Measurements from ENCODE around the gene GALR2.

The GALR2 gene

DNA sequence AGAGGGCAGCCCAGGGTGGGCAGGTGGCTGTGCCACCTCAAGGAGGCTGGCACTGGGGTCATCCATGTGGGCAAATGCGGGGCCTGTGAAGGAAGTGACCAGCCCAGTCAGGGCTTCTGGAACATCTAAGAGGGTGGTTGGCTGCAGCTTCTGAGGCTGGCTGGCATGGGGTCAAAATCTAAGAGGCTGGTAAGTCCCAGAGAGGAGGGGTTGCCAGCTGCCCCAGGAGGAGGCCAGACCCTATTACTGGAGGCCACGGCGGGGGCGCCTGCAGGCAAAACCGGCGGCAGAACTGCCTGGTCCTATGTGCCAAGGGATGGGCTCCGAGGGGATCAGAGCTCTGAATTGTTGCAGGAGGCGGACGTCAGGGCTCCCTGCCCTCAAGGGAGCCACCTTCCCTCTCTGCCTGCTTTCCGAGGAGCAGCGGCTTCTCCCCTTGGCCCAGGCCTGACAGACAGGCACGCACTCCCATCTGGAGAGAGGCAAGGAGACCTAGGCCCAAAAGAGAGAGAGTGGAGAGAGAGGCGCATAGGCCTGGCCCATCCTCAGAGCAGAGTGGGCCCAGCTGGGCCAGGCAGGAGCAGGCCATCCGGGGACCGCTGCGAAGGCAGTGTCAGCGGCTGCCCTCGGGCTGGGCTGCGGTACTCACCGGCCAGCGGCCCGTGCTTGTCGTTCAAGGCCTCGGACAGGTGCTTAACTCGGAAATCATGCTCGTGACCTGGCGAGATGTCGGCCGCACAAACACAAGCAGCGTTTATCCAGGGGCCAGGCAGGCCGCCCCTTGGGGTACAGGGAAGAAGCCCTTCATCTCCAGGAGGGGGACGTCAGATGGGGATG lies 15.3 kb downstream of the GALR2 start:
- Mint-ChIP-seq H3K27me3 (ENCODE audit: low read depth) (no peaks in the 10 kb centered on the region), H3K36me3 (ENCODE audit: low read depth) (peaks cover 41% of the 10 kb centered on the region), H3K9me3 (no peaks in the 10 kb centered on the region), H3K27ac (no peak overlapping the region), H3K4me1 (ENCODE audit: low read depth) (peaks cover 4% of the 10 kb centered on the region), H3K4me3 (no peak overlapping the region)
- DNase-seq (ENCODE audit: low spot score), result no peak

DNA sequence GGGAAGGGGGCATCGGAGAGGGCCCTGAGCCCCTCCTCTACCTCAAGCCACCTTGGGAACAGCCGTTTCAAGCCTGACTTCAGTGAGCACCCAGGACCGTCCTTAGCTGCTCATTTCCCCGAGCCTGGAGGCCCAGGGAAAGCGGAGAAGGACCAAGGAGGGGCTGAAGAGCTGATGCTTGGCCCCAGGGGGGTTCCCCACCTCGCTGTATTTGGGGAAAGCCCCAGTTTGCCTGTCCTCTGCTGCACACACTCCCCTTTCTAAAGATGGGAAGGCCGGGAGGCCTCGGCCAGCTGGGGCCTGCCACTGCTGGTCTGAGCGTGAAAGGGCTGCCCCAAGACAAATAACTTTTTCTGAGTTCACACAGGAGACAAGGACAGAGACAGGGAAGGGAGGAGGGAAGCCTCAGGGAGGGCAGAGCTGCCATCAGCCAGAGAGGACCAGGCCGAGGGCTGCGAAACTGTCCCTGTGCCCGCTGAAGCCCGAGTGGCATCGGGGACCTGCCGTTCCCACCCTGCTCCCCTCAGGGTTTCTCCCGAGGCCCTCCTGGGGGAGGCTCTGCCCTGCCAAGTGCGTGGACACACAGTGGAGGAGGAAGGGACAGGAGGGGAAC lies 16.0 kb downstream of the GALR2 start:
- Mint-ChIP-seq H3K36me3 (ENCODE audit: low read depth) (peaks cover 41% of the 10 kb centered on the region), H3K27me3 (ENCODE audit: low read depth) (no peaks in the 10 kb centered on the region), H3K4me1 (ENCODE audit: low read depth) (peaks cover 4% of the 10 kb centered on the region), H3K4me3 (no peak overlapping the region), H3K9me3 (no peaks in the 10 kb centered on the region), H3K27ac (no peak overlapping the region)
- DNase-seq (ENCODE audit: low spot score), result no peak

DNA sequence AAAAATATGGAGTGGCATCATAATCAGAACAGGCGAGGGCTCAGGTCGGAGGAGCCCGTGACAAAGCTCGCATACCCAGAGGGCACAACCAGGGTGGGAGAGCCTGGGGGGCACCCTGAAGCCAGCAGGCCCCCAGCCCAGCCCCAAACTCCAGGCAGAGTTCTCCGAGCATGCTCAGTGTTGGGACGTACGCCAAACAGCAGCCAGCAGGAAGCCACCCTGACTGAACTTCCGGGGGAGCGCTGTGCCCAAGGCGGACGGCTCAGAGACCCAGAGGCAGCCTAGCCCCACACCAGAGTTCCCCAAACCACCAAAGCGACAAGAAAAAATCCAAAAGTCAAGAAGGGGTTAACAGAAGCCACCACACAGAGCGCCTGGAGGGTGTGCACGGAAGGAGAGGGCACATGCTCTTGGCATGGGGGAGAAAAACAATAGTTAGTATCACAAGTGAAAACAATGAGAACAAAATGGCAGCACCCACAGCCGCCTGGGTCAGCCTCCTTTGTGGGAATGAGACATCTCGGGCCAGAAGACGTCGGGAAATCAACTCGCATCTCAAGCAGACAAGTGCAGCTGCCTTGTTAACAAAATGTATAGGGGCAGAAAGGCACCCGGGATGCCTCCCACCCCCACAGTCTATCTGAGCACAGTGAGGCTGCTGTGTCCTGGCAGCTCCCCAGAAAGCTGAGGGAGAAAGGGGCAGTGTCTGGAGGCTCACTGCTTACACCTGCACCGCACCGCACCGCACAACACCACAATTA lies 17.1 kb downstream of the GALR2 start:
- no peak for DNase-seq (ENCODE audit: low spot score)
- H3K4me3 Mint-ChIP-seq, result peak overlapping the region; percentile 65

DNA sequence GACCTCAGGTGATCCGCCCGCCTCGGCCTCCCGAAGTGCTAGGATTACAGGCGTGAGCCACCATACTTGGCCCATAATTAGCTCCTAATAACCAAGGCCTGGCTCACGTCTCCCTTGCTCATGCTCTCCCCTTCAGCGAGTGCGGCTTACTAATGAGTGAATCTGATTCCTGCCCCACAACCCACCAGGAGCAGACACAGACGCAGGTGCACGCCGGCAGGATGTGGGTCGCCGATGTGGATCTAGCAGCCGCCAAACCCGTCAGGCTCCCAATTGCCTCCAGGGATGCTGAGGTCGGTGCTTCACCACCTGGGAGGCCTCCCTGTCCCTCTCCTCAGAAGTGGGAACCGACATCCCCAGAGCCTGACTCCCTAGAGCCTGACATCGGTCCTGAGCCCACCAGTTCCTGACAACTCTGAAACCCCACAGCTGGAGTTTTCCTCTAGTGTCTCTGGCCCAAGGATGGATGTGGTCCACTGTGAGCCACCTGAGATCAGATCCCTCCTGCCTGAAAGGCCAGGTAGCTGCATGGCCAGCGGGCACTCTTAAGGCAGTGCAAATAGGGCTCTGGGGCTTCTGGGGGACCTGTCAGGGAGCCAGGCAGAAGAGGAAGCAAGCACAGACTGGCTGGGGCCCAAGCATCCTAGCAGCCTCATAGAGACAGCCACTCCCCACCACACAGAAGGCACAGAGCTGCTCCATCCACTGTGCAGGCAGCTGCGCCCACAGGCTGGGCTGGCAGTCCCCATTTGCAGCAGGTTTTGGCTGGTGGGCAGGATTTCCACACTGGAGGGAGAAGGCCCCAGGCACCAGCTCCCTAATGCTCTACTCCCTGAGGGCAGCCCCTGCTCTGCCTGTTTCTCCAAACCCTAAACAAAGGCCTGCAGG lies 18.2 kb downstream of the GALR2 start:
- Mint-ChIP-seq H3K4me3 (no peak overlapping the region), H3K27ac (no peak overlapping the region), H3K27me3 (ENCODE audit: low read depth) (no peaks in the 10 kb centered on the region), H3K9me3 (no peaks in the 10 kb centered on the region), H3K36me3 (ENCODE audit: low read depth) (peaks cover 44% of the 10 kb centered on the region), H3K4me1 (ENCODE audit: low read depth) (peaks cover 4% of the 10 kb centered on the region)
- no peak for DNase-seq (ENCODE audit: low spot score)

More for the DNA sequence above, 17.1 kb downstream of the GALR2 start:
- Mint-ChIP-seq H3K27ac (peak overlapping the region; percentile 82), H3K36me3 (ENCODE audit: low read depth) (peaks cover 37% of the 10 kb centered on the region), H3K4me1 (ENCODE audit: low read depth) (peaks cover 4% of the 10 kb centered on the region), H3K9me3 (no peaks in the 10 kb centered on the region), H3K27me3 (ENCODE audit: low read depth) (no peaks in the 10 kb centered on the region)

DNA sequence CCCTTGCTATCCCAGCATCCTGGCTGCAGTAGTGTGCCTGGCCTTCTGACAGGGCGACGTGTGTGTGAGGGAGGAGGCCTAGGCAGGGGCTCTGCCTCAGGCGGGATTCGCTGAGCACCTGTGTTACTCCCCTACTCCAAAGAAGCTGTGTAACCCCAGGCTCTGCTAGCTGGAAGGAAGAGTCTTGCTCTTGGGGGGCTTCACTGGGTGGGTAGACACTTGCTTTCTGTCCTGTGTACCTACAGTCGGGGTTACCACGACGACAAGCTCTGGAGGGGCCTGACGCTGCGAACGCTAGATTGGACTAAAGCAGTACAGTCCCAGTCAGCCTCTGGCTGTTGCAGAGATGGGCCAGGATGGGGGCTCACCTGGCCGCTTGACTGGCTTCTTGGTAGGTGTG lies 19.5 kb downstream of the GALR2 start:
- Mint-ChIP-seq H3K4me3 (no peak overlapping the region), H3K36me3 (ENCODE audit: low read depth) (peaks cover 45% of the 10 kb centered on the region), H3K27me3 (ENCODE audit: low read depth) (no peaks in the 10 kb centered on the region), H3K9me3 (no peaks in the 10 kb centered on the region), H3K27ac (no peak overlapping the region), H3K4me1 (ENCODE audit: low read depth) (peaks cover 4% of the 10 kb centered on the region)
- DNase-seq (ENCODE audit: low spot score), result no peak

DNA sequence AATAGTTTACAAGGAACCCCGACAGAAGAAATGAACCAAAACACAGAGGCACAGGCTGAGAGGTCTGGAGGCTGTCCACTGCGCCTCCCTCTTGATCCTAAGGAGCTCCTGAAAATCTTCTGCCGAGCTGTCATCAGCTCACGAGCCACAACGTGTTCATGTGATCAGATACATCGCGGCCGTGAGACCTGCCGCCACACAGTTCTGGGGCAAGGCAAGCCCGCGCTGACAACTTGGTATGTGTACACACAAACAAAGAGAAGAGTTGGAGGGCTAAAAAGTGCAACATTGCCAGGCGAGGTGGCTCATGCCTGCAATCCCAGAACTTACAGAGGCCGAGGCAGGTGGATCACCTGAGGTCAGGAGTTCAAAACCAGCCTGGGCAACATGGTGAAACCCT lies 21.4 kb downstream of the GALR2 start:
- Mint-ChIP-seq H3K4me3 (no peak overlapping the region), H3K4me1 (ENCODE audit: low read depth) (peaks cover 7% of the 10 kb centered on the region), H3K9me3 (no peaks in the 10 kb centered on the region), H3K36me3 (ENCODE audit: low read depth) (peaks cover 50% of the 10 kb centered on the region), H3K27ac (no peak overlapping the region), H3K27me3 (ENCODE audit: low read depth) (no peaks in the 10 kb centered on the region)
- DNase-seq (ENCODE audit: low spot score), result no peak

DNA sequence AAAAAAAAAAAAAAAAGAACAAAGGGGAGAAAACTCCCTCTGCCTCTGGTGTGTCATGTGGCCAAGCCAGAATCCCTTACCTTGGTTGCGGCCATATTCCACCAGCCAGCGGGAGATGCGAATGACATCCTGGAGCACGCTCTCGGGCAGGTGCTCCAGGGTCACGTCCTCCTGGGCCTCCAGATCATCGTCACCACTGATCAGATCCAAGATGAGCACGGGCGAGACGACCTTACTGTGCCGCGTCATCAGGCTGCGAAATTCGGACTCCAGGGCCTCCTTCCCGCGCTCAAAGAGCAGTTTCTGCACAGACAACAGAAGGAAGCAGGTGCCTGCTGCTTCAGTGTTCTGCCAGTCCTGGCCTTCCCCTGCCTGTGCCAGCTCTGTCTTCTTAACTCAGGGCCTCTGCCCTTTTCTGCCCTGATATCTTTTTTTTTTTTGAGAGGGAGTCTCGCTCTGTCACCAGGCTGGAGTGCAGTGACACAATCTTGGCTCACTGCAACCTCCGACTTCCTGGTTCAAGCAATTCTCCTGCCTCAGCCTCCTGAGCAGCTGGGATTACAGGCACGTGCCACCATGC lies 23.2 kb downstream of the GALR2 start:
- H3K9me3 Mint-ChIP-seq, result no peaks in the 10 kb centered on the region
- peaks cover 50% of the 10 kb centered on the region for H3K36me3 Mint-ChIP-seq (ENCODE audit: low read depth)
- DNase-seq (ENCODE audit: low spot score), result no peak
- no peak overlapping the region for H3K27ac Mint-ChIP-seq
- H3K4me1 Mint-ChIP-seq (ENCODE audit: low read depth), result peaks cover 8% of the 10 kb centered on the region
- H3K4me3 Mint-ChIP-seq, result no peak overlapping the region
- H3K27me3 Mint-ChIP-seq (ENCODE audit: low read depth), result no peaks in the 10 kb centered on the region

DNA sequence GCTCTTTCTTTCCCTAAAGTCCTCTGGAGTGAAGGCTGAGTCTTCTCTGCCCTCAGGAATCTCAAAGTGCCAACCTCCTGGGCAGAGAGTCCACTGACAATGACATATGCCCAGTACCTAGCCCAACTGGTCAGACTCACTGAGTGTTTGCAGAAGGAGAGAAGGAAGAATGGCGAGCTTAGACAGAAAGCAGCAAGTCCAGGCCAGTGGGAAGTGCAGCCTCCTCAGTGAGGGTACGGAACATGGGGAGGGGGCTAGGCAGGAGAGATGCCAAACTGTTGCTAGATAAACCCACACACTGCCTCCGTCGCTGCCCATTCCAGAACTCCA lies 28.3 kb downstream of the GALR2 start:
- Mint-ChIP-seq H3K4me1 (ENCODE audit: low read depth) (peaks cover 14% of the 10 kb centered on the region), H3K9me3 (no peaks in the 10 kb centered on the region), H3K27me3 (ENCODE audit: low read depth) (no peaks in the 10 kb centered on the region), H3K36me3 (ENCODE audit: low read depth) (peaks cover 24% of the 10 kb centered on the region), H3K4me3 (peak overlapping the region; percentile 98), H3K27ac (peak overlapping the region; percentile 95)
- no peak for DNase-seq (ENCODE audit: low spot score)

DNA sequence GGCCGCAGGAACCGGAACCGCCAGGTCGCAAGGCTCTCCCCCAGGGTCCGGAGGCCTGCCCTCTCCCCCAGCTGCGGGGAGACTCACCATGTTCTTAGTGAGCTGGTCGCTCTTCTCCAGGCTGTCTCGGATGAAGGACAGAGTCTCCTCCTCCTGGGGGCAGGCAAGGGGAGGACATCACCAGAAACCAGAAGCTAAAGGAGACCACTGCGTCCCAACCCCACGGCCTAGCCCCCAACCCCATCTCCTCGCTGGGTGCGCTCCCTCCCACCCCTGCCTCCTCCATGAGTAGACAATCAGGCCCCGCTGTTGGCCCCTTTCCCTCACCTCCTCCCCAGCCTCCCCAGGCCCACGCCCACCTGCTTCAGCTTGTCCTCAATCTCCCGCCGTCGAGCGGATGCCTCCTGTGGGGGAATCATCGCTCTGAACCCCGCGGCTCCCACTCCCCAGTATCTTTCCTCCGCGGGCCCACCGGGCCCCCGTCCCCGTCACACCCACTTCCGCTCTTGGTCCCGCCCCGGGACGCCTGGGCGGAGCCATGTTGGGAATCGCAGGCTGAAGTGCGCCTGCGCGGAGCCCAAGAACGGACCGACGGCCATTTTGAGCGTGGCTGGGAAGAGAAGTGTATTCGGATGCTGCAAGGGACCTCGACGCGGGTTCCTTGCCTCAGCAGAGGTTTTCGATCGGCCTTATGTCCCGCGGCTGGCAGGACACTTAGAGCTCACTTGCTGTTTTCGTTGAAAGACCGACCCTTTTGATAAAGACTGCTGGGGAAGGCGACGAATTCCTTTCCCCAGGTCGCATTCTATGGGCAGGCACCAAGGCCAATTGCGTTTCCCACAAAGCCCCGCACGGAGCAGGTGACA lies 28.9 kb downstream of the GALR2 start, which contains the start of gene EXOC7:
EXOC7 (minus strand) TSS at position 514 of the 866 bp plus-strand sequence; CDS start at position 419, 95 bp downstream.
- H3K4me3 Mint-ChIP-seq, result peak within 1 kb of the TSS; percentile 98
- peak; percentile 94 for DNase-seq (ENCODE audit: low spot score)
- no peaks in the 10 kb centered on the region for H3K9me3 Mint-ChIP-seq
- H3K27me3 Mint-ChIP-seq (ENCODE audit: low read depth), result no peaks in the 10 kb centered on the region
- peaks cover 22% of the 10 kb centered on the region for H3K36me3 Mint-ChIP-seq (ENCODE audit: low read depth)
- peak within 1 kb of the TSS; percentile 95 for H3K27ac Mint-ChIP-seq
- peaks cover 14% of the 10 kb centered on the region for H3K4me1 Mint-ChIP-seq (ENCODE audit: low read depth)

DNA sequence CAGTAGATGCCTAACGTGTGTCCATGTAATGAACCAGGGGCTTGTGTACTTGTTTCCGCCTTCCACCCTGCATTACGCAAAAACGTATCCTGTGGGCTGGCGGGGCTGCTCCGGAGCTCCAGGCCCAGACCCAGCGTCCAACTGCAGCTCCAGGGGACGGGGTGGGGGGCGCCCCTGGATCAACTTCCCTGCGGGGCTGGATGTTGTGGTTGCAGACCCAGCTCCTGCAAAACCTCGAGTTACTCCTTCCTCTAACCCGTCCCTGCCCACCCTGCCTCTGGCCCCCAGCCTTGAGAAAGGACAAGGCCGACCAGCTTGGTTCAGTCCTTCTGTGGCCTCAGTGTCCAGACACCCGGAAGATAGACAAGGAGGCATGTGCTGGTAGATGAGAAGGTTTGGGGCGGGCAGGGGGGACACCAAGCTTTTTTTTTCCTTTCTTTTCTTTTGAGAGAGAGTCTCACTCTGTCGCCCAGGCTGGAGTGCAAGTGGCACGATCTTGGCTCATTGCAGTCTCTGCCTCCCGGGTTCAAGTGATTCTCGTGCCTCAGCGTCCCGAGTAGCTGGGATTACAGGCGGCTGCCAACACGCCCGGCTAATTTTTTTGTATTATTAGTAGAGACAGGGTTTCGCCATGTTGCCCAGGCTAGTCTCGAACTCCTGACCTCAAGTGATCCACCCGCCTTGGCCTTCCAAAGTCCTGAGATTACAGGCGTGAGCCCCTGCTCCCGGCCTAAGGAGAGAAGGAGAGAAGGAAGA lies 29.7 kb downstream of the GALR2 start:
- H3K4me3 Mint-ChIP-seq, result peak overlapping the region; percentile 98
- peaks cover 17% of the 10 kb centered on the region for H3K36me3 Mint-ChIP-seq (ENCODE audit: low read depth)
- H3K27me3 Mint-ChIP-seq (ENCODE audit: low read depth), result no peaks in the 10 kb centered on the region
- H3K27ac Mint-ChIP-seq, result peak overlapping the region; percentile 95
- no peak for DNase-seq (ENCODE audit: low spot score)
- peaks cover 14% of the 10 kb centered on the region for H3K4me1 Mint-ChIP-seq (ENCODE audit: low read depth)
- H3K9me3 Mint-ChIP-seq, result no peaks in the 10 kb centered on the region

DNA sequence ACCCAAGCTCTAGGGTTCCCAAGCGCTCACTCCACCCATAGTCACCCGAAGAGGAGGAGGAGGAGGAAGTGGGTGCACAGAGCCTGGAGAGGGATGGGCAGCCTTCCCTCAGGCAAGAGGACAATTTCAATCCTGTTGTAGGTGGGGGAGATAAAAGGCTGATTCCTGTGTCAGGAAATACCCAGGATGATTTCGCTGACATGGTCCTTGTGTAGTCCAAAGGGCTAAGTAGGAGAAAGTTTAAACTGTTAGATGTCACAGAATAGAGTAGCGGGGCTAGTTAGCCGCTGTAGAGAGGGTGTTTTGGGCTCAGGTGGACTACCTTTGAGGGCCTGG lies 30.3 kb downstream of the GALR2 start:
- H3K4me3 Mint-ChIP-seq, result peak overlapping the region; percentile 48
- peaks cover 11% of the 10 kb centered on the region for H3K36me3 Mint-ChIP-seq (ENCODE audit: low read depth)
- peak overlapping the region; percentile 26 for H3K27ac Mint-ChIP-seq
- H3K27me3 Mint-ChIP-seq (ENCODE audit: low read depth), result no peaks in the 10 kb centered on the region
- no peak for DNase-seq (ENCODE audit: low spot score)
- H3K9me3 Mint-ChIP-seq, result no peaks in the 10 kb centered on the region
- peaks cover 13% of the 10 kb centered on the region for H3K4me1 Mint-ChIP-seq (ENCODE audit: low read depth)

DNA sequence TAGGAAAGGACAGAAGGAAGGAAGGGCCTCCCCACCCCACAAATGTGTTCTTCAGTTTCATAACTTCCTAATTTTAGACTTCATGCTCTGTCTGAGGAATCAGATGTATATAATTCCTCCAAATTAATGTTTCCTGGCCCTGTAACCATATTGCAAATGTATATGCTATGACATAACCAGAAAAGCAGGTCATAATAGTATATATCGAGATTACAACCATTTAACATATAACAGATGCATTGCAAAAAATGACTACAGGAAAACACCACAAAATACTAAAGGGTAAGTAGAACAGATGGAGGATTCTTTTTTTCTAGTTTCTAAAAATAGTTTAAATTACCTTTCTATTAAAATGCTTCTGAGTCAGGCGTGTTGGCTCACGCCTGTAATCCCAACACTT lies 32.1 kb downstream of the GALR2 start:
- Mint-ChIP-seq H3K4me1 (ENCODE audit: low read depth) (peaks cover 9% of the 10 kb centered on the region), H3K36me3 (ENCODE audit: low read depth) (peaks cover 4% of the 10 kb centered on the region), H3K9me3 (no peaks in the 10 kb centered on the region), H3K4me3 (no peak overlapping the region), H3K27ac (no peak overlapping the region), H3K27me3 (ENCODE audit: low read depth) (no peaks in the 10 kb centered on the region)
- no peak for DNase-seq (ENCODE audit: low spot score)
